Left lung (tissue), 10 donors: ENCODE results near the gene TLDC2. TPM values are rescaled to one million over a fixed set of nuclear protein-coding genes. Genes with fewer than 3 reads are reported as not detected.

Experiments
- ATAC-seq: fragments of 200-7000 bp; cut with Tn5 transposase; one replicate; pipeline ENCODE4 v1.9.1; 2020; ENCODE audit warnings: moderate library complexity
- DNase-seq, 4 donors: peaks; one replicate each; pipeline ENCODE4 v3.0.0-alpha.2; 2013 to 2020
- H3K27ac ChIP-seq, 2 donors: fragments of 200-600 bp; sonication (generic) in 1 of 2; one replicate each; pipeline versions ENCODE4 v1.5.0 to v1.8.0; 2020 to 2021
- H3K27me3 ChIP-seq, 2 donors: fragments of 200-600 bp; sonication (generic) in 1 of 2; one replicate each; pipeline versions ENCODE4 v1.5.0 to v1.8.0; 2020 to 2021
- H3K36me3 ChIP-seq, 2 donors: fragments of 200-600 bp; sonication (generic) in 1 of 2; one replicate each; pipeline versions ENCODE4 v1.5.0 to v1.8.0; 2020 to 2021
- H3K4me1 ChIP-seq, 2 donors: fragments of 200-600 bp; one replicate each; pipeline ENCODE4 v1.8.0; 2021
- H3K4me3 ChIP-seq, 2 donors: fragments of 200-600 bp; sonication (generic) in 1 of 2; one replicate each; pipeline versions ENCODE4 v1.5.0 to v1.8.0; 2020 to 2021; ENCODE audit warnings: mild to moderate bottlenecking in 1 of 2
- H3K9me3 ChIP-seq, 2 donors: fragments of 200-600 bp; sonication (generic) in 1 of 2; one replicate each; pipeline versions ENCODE4 v1.5.0 to v1.8.0; 2020 to 2021
- intact Hi-C, 2 donors: fragments of 100-400 bp; cut with DNase I; formaldehyde crosslinking; loops; one replicate each; pipeline versions ENCODE4 v1.11.2 to v1.14.2; 2022
- polyA plus RNA-seq, 6 donors: library from polyadenylated mRNA; unstranded; fragments of 120-200 nt; gene quantifications; one replicate each; pipeline ENCODE4 v1.2.1, GENCODE V29; 2013; ENCODE audit not compliant: insufficient read length in 6 of 6
- total RNA-seq, 2 donors: library from RNA; stranded (reverse); fragmentation: NEBNext Ultra II Directional; extraction: Animal tissue kit (Norgen Biotek cat#: 25700); gene quantifications; one replicate each; pipeline ENCODE4 v1.2.1, GENCODE V29; 2021
- TF ChIP-seq, protein P1 (sequence below), 2 donors: fragments of 200-600 bp; sonication (generic) in 1 of 2; IDR thresholded peaks; one replicate each; pipeline versions ENCODE4 v1.5.0 to v1.8.0; 2021; ENCODE audit warnings: antibody characterized with exemption in 2 of 2
- donor health status: DM: no; HTN: yes; CAD: no.
- donor health status: DM: no; HTN: no; CAD: no.

TLDC2 gene
- total and polyA plus RNA-seq, 8 donors = 0.29 to 2.5 (median 1.6) TPM

DNA sequence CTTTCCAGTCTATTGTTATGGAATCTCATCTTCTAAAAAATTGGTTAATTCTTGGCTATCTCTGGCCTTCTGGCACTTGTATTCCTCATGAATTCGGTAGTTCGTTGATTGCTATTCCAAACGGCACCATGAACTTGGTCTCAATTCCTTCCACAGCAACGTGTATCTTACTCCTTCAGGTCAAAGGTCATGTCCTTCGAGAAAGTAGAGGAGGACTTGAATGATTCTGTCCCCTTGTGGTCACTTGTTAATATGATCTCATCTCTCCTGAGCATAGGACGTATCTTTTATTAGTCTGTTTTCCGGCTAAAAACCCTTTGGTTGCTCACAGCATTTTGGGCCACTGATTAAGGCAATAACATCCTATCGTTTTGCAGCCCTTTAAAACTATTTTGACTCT lies 9.4 kb downstream of the TLDC2 start:
- H3K4me1 ChIP-seq = peaks cover 0 to 8% of the 10 kb centered on the region in 2 donors
- intact Hi-C loops = no loop called here
- DNase-seq (no peak), ATAC-seq (no peak)
- TF ChIP-seq, protein P1, sequence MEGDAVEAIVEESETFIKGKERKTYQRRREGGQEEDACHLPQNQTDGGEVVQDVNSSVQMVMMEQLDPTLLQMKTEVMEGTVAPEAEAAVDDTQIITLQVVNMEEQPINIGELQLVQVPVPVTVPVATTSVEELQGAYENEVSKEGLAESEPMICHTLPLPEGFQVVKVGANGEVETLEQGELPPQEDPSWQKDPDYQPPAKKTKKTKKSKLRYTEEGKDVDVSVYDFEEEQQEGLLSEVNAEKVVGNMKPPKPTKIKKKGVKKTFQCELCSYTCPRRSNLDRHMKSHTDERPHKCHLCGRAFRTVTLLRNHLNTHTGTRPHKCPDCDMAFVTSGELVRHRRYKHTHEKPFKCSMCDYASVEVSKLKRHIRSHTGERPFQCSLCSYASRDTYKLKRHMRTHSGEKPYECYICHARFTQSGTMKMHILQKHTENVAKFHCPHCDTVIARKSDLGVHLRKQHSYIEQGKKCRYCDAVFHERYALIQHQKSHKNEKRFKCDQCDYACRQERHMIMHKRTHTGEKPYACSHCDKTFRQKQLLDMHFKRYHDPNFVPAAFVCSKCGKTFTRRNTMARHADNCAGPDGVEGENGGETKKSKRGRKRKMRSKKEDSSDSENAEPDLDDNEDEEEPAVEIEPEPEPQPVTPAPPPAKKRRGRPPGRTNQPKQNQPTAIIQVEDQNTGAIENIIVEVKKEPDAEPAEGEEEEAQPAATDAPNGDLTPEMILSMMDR (IDR thresholded peaks at IDR 0.05) = no peak
- H3K27ac ChIP-seq = no peak overlapping the region
- H3K4me3 ChIP-seq = no peak overlapping the region
- peaks cover 0 to 16% of the 10 kb centered on the region in 2 donors for H3K36me3 ChIP-seq
- H3K9me3 ChIP-seq = no peaks in the 10 kb centered on the region
- no peaks in the 10 kb centered on the region for H3K27me3 ChIP-seq

DNA sequence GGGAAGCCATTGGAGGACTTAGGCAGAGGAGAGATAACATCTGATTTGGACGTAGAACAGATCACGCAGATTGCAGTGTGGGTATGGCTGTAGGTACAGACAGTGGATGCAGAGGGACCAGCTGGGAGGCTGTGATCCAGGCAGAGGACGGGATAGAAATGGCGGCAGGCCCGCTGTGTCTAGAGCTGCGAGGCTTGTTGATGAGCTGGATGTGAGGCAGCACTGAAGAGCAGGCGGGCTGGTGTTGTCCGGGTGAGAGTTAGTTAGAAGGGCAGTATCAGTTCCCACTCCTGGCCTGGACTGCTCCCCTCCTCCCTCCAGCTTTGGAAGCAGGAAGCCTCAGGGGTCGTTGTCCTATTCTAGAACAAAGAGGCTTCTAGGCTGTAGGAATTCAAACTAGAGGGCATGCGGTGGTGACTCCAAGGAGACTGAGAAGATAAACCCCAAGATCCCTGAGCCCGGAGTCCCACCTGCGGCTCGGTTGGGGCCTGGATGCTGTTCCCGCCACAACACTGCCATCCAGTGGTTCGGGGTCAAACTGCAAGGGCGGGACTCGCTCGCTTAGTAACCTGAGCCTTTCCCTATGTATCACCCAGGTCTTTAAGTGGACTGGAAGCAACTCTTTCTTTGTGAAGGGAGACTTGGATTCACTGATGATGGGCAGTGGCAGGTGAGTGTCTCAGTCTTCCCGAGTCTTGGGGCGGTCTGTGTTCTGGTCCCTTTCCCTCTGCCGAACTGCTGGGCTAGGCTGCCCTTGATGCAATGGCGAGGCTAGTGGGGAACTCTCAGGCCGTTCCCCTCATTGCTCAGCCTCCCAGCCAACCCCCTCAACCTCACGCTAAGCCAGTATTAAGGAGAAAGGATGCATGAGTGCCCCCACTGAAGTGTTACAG lies 11.2 kb downstream of the TLDC2 start:
- Histone ChIP-seq H3K4me1 (peaks cover 0 to 8% of the 10 kb centered on the region in 2 donors), H3K9me3 (no peaks in the 10 kb centered on the region), H3K27me3 (no peaks in the 10 kb centered on the region), H3K27ac (no peak overlapping the region), H3K4me3 (no peak overlapping the region), H3K36me3 (peaks cover 0 to 34% of the 10 kb centered on the region in 2 donors)
- peak; percentile 66 to 91 (median 79) for DNase-seq
- TF ChIP-seq, protein P1 (IDR thresholded peaks at IDR 0.05) = peak; percentile 92 to 93
- peak; percentile 98 for ATAC-seq
- intact Hi-C loops = no loop called here

DNA sequence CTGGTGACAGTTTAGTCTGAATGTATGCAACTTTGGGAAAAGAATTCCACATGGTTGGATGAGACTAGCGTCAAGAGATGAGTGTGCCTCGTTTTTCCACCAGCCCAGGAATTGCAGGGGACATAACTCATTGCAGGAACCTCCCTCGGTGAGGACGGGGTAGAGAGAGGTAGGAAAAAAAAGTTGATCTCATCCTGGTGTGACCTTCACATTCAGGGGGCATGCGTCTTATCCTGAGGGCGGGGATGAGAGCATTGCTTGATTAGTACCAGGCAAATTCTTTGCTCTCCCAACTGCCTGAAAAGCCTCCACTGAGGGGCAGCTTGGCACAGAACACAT lies 11.8 kb downstream of the TLDC2 start:
- ATAC-seq = no peak
- TF ChIP-seq, protein P1 (IDR thresholded peaks at IDR 0.05) = no peak
- intact Hi-C loops = no loop called here

DNA sequence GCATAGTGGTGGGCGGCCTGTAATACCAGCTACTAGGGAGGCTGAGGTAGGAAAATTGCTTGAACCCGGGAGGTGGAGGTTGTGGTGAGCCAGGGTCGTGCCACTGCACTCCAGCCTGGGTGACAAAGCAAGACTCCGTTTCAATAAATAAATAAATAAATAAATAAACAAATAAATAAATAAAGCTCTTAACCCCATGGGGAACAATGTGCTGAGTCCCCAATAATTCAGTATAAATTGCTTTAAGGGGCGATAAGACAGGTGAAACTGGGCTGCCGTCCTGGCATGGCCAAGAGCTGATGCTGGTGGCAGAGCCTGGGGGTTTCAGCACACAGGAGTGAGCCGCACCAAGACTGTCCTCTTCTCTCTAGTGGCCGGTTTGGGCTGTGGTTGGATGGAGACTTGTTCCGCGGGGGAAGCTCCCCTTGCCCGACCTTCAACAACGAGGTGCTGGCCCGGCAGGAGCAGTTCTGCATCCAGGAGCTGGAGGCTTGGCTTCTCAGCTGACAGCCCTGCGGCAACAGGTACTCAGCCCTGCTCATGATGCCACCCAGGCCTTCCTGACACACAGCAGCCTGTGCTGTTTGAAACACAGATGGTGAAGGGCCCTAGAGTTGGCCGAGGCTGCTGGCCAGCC lies 13.1 kb downstream of the TLDC2 start:
- TF ChIP-seq, protein P1 (IDR thresholded peaks at IDR 0.05) = no peak
- no peaks in the 10 kb centered on the region for H3K27me3 ChIP-seq
- H3K9me3 ChIP-seq = no peaks in the 10 kb centered on the region
- H3K36me3 ChIP-seq = peaks cover 0 to 53% of the 10 kb centered on the region in 2 donors
- ATAC-seq = no peak
- H3K4me3 ChIP-seq = no peak overlapping the region
- H3K4me1 ChIP-seq = peaks cover 0 to 8% of the 10 kb centered on the region in 2 donors
- no peak overlapping the region for H3K27ac ChIP-seq
- intact Hi-C loops = no loop called here
- no peak for DNase-seq

More for the DNA sequence above, 11.8 kb downstream of the TLDC2 start:
- Histone ChIP-seq H3K36me3 (peaks cover 0 to 40% of the 10 kb centered on the region in 2 donors), H3K4me1 (peaks cover 0 to 8% of the 10 kb centered on the region in 2 donors), H3K4me3 (no peak overlapping the region), H3K27me3 (no peaks in the 10 kb centered on the region), H3K27ac (no peak overlapping the region), H3K9me3 (no peaks in the 10 kb centered on the region)
- no peak for DNase-seq

DNA sequence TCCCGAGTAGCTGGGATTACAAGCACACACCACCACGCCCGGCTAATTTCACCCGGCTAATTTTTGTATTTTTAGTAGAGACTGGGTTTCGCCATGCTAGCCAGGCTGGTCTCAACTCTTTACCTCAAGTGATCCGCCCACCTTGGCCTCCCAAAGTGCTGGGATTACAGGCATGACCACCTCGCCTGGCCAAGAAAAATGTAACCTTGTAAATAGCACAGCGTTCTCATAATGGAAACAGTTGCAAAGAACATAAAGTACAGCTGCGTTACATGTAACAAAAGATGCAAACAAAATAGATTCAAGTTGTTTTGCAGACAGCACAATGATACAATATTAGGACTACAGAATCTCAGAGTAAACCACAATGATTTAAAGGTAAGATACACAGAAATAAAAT lies 14.6 kb downstream of the TLDC2 start:
- no peak for DNase-seq
- H3K4me1 ChIP-seq = peaks cover 0 to 8% of the 10 kb centered on the region in 2 donors
- no peak overlapping the region for H3K4me3 ChIP-seq
- H3K27ac ChIP-seq = no peak overlapping the region
- H3K27me3 ChIP-seq = no peaks in the 10 kb centered on the region
- ATAC-seq = no peak
- intact Hi-C loops = no loop called here
- no peaks in the 10 kb centered on the region for H3K9me3 ChIP-seq
- TF ChIP-seq, protein P1 (IDR thresholded peaks at IDR 0.05) = no peak
- peaks cover 0 to 69% of the 10 kb centered on the region in 2 donors for H3K36me3 ChIP-seq
